Hair follicular keratinocyte (primary cell): ENCODE data around the gene CITED2. TPM values are rescaled to one million over a fixed set of nuclear protein-coding genes. Genes with fewer than 3 reads are reported as not detected.

Experiments used
- total RNA-seq: library from RNA; depleted of rRNA; stranded (reverse); fragments of >200 nt; gene quantifications from 2 replicates; pipeline ENCODE4 v1.2.3, GENCODE V29; 2015

The CITED2 gene
- 16.7 and 22.8 TPM in 2 replicates for total RNA-seq

GRCh38 chr6:139374357-139375225 is at the start of gene CITED2:
Gene CITED2, minus strand, starts transcription at chr6:139374648. Its CDS starts 704 bp downstream, at chr6:139373944.

Other genes starting within 250 kb of the CITED2 start
- gene HECA, start 239.6 kb downstream of the CITED2 start, total RNA-seq, result 12.1 and 17.3 TPM in 2 replicates
- gene TXLNB, start 82.7 kb downstream of the CITED2 start, total RNA-seq, result not detected in 2 replicates